HepG2 (cell line): ENCODE data around the gene NECAB2. TPM values are rescaled to one million over a fixed set of nuclear protein-coding genes. Genes with fewer than 3 reads are reported as not detected.

ENCODE experiments used
- ATF4 ChIP-seq, 2 experiments: fragments of 450-650 bp in 1 of 2; sonication (generic) in 1 of 2; formaldehyde crosslinking; IDR thresholded peaks; 2 replicates each; pipeline versions ENCODE4 v1.5.0 to v1.8.0; 2020 to 2022; ENCODE audit warnings: mild to moderate bottlenecking in 1 of 2, missing genetic modification reagents in 1 of 2
- BHLHE40 ChIP-seq: IDR thresholded peaks from 2 replicates; pipeline ENCODE4 v1.6.1; 2011; ENCODE audit warnings: low read length, improper control_type of control experiment
- DMTF1 ChIP-seq: sonication (generic); formaldehyde crosslinking; IDR thresholded peaks from 2 replicates; pipeline ENCODE4 v1.4.0; 2020; ENCODE audit warnings: mild to moderate bottlenecking, missing genetic modification reagents
- HIC2 ChIP-seq: sonication (generic); formaldehyde crosslinking; IDR thresholded peaks from 2 replicates; pipeline ENCODE4 v1.9.0; 2022; ENCODE audit warnings: low read depth, missing genetic modification reagents
- IKZF5 ChIP-seq: IDR thresholded peaks from 2 replicates; pipeline ENCODE4 v1.6.1; 2018; ENCODE audit warnings: missing genetic modification reagents, mild to moderate bottlenecking, missing compliant biosample characterization
- MAFF ChIP-seq: IDR thresholded peaks from 2 replicates; pipeline ENCODE4 v1.6.1; 2011; ENCODE audit warnings: low read depth, low read length, improper control_type of control experiment
- NFYC ChIP-seq: IDR thresholded peaks from 2 replicates; pipeline ENCODE4 v1.6.1; 2016; ENCODE audit warnings: missing genetic modification reagents, missing compliant biosample characterization
- PCBP1 ChIP-seq: fragments of 200-400 bp; formaldehyde crosslinking; IDR thresholded peaks from 2 replicates; pipeline ENCODE4 v1.6.1; 2017; ENCODE audit warnings: mild to moderate bottlenecking, low read depth, low read length, borderline replicate concordance
- ZFX ChIP-seq: sonication (generic); formaldehyde crosslinking; IDR thresholded peaks from 2 replicates; pipeline ENCODE4 v1.4.0; 2020; ENCODE audit warnings: mild to moderate bottlenecking, low read depth, missing genetic modification reagents, moderate library complexity
- ZNF3 ChIP-seq: IDR thresholded peaks from 2 replicates; pipeline ENCODE4 v1.7.0; 2017; ENCODE audit warnings: inconsistent platforms
- ZNF549 ChIP-seq: sonication (generic); formaldehyde crosslinking; IDR thresholded peaks from 2 replicates; pipeline ENCODE4 v1.5.0; 2020; ENCODE audit warnings: missing genetic modification reagents
- ZNF674 ChIP-seq: sonication (generic); formaldehyde crosslinking; IDR thresholded peaks from 2 replicates; pipeline ENCODE4 v1.5.0; 2020; ENCODE audit warnings: low read depth, mild to moderate bottlenecking, missing genetic modification reagents
- polyA plus RNA-seq, 8 experiments: library from polyadenylated mRNA; depleted of rRNA in 3 of 8; stranded (reverse) in 7 of 8; unstranded in 1 of 8; fragments of >200 nt; fragmentation: Illumina TruSeq in 4 of 8; extraction: Trizol in 4 of 8; gene quantifications; 2 replicates each; pipeline versions ENCODE4 v1.2.1 to v1.2.3, GENCODE V29; 2011 to 2016; ENCODE audit warnings: low read depth in 4 of 8, missing spikeins in 1 of 8, mixed read lengths in 1 of 8; ENCODE audit not compliant: insufficient read depth in 1 of 8
- total RNA-seq, 5 experiments: library from RNA; depleted of rRNA; stranded (reverse); fragments of >200 nt; fragmentation: Illumina TruSeq; extraction: Trizol; gene quantifications; 2 replicates each; pipeline ENCODE4 v1.2.3, GENCODE V29; 2016; ENCODE audit warnings: low read depth in 1 of 5
- TF ChIP-seq, protein P1 (sequence below): sonication (generic); formaldehyde crosslinking; IDR thresholded peaks from 2 replicates; pipeline ENCODE4 v1.4.0; 2020; ENCODE audit warnings: missing genetic modification reagents, borderline replicate concordance
- TF ChIP-seq, protein P2 (sequence below): sonication (generic); formaldehyde crosslinking; IDR thresholded peaks from 2 replicates; pipeline ENCODE4 v1.4.0; 2020; ENCODE audit warnings: low read depth, mild to moderate bottlenecking, missing genetic modification reagents

Gene NECAB2
- total and polyA plus RNA-seq, 2 of the 13 experiments (the other 11 are each of a cell fraction or from before 2014, with no cell fraction given): 0.21 to 0.49 TPM

- TF ChIP-seq, protein P1, sequence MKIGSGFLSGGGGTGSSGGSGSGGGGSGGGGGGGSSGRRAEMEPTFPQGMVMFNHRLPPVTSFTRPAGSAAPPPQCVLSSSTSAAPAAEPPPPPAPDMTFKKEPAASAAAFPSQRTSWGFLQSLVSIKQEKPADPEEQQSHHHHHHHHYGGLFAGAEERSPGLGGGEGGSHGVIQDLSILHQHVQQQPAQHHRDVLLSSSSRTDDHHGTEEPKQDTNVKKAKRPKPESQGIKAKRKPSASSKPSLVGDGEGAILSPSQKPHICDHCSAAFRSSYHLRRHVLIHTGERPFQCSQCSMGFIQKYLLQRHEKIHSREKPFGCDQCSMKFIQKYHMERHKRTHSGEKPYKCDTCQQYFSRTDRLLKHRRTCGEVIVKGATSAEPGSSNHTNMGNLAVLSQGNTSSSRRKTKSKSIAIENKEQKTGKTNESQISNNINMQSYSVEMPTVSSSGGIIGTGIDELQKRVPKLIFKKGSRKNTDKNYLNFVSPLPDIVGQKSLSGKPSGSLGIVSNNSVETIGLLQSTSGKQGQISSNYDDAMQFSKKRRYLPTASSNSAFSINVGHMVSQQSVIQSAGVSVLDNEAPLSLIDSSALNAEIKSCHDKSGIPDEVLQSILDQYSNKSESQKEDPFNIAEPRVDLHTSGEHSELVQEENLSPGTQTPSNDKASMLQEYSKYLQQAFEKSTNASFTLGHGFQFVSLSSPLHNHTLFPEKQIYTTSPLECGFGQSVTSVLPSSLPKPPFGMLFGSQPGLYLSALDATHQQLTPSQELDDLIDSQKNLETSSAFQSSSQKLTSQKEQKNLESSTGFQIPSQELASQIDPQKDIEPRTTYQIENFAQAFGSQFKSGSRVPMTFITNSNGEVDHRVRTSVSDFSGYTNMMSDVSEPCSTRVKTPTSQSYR (CRISPR knock-in tag): no peak
- TF ChIP-seq ZFX (CRISPR knock-in tag): peak; percentile 73
- peak; percentile 81 for TF ChIP-seq BHLHE40
- TF ChIP-seq NFYC (CRISPR knock-in tag): no peak
- peak; percentile 61; the same call in 1 of the 2 replicates for TF ChIP-seq PCBP1
- TF ChIP-seq ZNF549 (CRISPR knock-in tag): no peak
- peak; percentile 80 for TF ChIP-seq MAFF
- TF ChIP-seq HIC2 (CRISPR knock-in tag): no peak; the same call in 1 of the 2 replicates
- no peak for TF ChIP-seq ZNF674 (CRISPR knock-in tag)
- TF ChIP-seq, protein P2, sequence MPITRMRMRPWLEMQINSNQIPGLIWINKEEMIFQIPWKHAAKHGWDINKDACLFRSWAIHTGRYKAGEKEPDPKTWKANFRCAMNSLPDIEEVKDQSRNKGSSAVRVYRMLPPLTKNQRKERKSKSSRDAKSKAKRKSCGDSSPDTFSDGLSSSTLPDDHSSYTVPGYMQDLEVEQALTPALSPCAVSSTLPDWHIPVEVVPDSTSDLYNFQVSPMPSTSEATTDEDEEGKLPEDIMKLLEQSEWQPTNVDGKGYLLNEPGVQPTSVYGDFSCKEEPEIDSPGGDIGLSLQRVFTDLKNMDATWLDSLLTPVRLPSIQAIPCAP (CRISPR knock-in tag): no peak
- TF ChIP-seq IKZF5 (CRISPR knock-in tag): peak; percentile 74
- TF ChIP-seq ATF4 (CRISPR knock-in tag; IDR thresholded peaks at IDR 0.05): 0 out of 4 replicates have a peak, but pooled peaks of 1 of the 2 experiments have one; percentile 36
- TF ChIP-seq ZNF3 (CRISPR knock-in tag): no peak; the same call in 1 of the 2 replicates
- no peak for TF ChIP-seq DMTF1 (CRISPR knock-in tag)
Measured at GRCh38 chr16:83952940-83953795, 14.9 kb upstream of the NECAB2 start, which contains the start of gene OSGIN1 (continued).
